Activated CD8-positive, alpha-beta memory T cell treated with anti-CD3 and anti-CD28 coated beads for 24 hours (primary cell): ENCODE measurements around the gene COCH.
"Not testable (repeated sequence)": the region's sequence is repeated elsewhere in the genome, so short reads cannot be mapped to it uniquely, and the experiment has no call there.

Experiments used
- DNase-seq: peaks from one replicate; pipeline ENCODE4 v3.0.0-alpha.2; 2020

Gene COCH

GRCh38 chr14:30933937-30934336 is 59.6 kb downstream of the COCH start:
- not testable (repeated sequence) for DNase-seq

DNA sequence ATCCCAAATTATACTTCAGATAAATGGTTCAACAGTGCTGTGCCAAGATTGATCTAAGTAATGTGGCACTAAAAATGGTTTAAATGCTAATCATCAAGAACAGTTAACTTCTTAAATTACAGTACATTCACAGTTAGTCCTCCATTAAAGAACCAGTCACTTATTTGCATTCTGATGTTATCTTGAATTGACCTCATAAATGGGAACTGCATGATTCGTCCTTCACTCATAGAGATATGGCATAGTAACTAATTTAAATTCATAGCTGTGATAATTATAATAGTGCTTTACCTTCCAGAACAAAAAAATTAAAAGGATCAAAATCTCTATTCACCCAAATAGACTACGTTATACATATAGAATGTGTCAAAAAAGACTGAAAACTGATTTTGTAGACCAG is 61.1 kb downstream of the COCH start:
- no peak for DNase-seq

GRCh38 chr14:30938617-30939016 is 64.3 kb downstream of the COCH start:
- DNase-seq: no peak
